Measurements from ENCODE around the gene PRIM1.
"Not testable (repeated sequence)": the region's sequence is repeated elsewhere in the genome, so short reads cannot be mapped to it uniquely, and the experiment has no call there.

PRIM1 gene

GRCh38 chr12:56716933-56717880, 34.9 kb downstream of the PRIM1 start:
- DNase-seq = no peak

GRCh38 chr12:56716458-56716857, 35.7 kb downstream of the PRIM1 start:
- no peak for DNase-seq

GRCh38 chr12:56715798-56716197, 36.3 kb downstream of the PRIM1 start:
- no peak for DNase-seq

- DNase-seq = no peak
Measured at GRCh38 chr12:56714431-56714929, 37.6 kb downstream of the PRIM1 start.

GRCh38 chr12:56713345-56713744, 38.8 kb downstream of the PRIM1 start:
- no peak for DNase-seq

- DNase-seq = no peak
Measured at GRCh38 chr12:56709759-56710376, 42.3 kb downstream of the PRIM1 start.

- not testable (repeated sequence) for DNase-seq
Measured at GRCh38 chr12:56704522-56704921, 47.6 kb downstream of the PRIM1 start.

- DNase-seq = no peak
Measured at GRCh38 chr12:56699020-56699661, 53.0 kb downstream of the PRIM1 start.

GRCh38 chr12:56695327-56696101, 56.6 kb downstream of the PRIM1 start:
- no peak for DNase-seq

GRCh38 chr12:56694161-56694560, 58.0 kb downstream of the PRIM1 start:
- DNase-seq = no peak

GRCh38 chr12:56688846-56689109, 63.3 kb downstream of the PRIM1 start:
- no peak for DNase-seq

- DNase-seq = peak; percentile 91
Measured at GRCh38 chr12:56688129-56688845, 63.8 kb downstream of the PRIM1 start, which contains the start of gene PTGES3. PTGES3 (minus strand) TSS chr12:56688284; CDS start chr12:56687999, 285 bp downstream.

- DNase-seq = peak; percentile 53
Measured at GRCh38 chr12:56687223-56688128, 64.6 kb downstream of the PRIM1 start.

- peak; percentile 17 for DNase-seq
Measured at GRCh38 chr12:56684745-56685359, 67.3 kb downstream of the PRIM1 start.

- no peak for DNase-seq
Measured at GRCh38 chr12:56682323-56682722, 69.8 kb downstream of the PRIM1 start.
